Measurements from ENCODE around the gene ABCC4. TPM values are rescaled to one million over a fixed set of nuclear protein-coding genes. Genes with fewer than 3 reads are reported as not detected.

ABCC4 gene
- total RNA-seq, 1 donor = 11.8 TPM

DNA sequence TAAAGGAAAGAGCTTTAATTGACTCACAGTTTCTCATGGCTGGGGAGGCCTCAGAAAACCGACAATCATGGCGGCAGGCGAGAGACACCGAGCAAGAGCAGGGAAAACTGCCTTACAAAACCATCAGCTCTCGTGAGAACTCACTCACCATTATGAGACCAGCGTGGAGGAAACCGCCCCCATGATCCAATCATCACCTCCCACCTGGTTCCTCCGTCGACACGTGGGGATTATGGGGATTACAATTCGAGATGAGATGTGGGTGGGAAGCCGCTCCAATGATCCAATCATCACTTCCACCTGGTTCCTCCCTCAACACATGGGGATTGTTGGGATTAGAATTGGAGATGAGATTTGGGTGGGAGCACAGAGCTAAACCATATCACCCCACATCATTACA, 293.9 kb downstream of the ABCC4 start:
- H3K9me3 ChIP-seq (ENCODE audit: low read depth, low read length) = no peaks in the 10 kb centered on the region
- H3K4me3 ChIP-seq (ENCODE audit: low read length) = no peak overlapping the region
- peaks cover 8% of the 10 kb centered on the region for H3K27me3 ChIP-seq (ENCODE audit: insufficient read depth, low read length)
- H3K4me1 ChIP-seq (ENCODE audit: insufficient read depth, low read length) = no peaks in the 10 kb centered on the region

DNA sequence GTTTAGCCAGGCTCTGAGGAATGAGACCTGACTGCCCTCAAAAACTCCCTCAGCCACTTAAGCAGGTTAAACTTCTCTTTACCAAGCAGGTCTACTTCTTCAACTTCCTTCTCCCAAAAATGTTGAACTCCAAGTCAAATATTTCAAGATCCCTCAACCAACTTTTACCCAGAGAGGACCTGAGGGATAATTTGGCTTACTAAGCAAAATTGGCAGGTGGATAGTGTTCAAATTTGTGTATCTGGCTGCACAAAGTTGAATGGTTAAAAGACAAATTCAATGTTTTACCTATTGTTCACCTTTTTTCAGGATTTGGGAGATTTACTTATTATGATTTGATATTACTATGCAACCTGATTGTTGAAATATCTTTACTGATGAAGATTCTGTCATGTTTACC, 296.0 kb downstream of the ABCC4 start:
- Histone ChIP-seq H3K27me3 (ENCODE audit: insufficient read depth, low read length) (peaks cover 16% of the 10 kb centered on the region), H3K4me1 (ENCODE audit: insufficient read depth, low read length) (no peaks in the 10 kb centered on the region), H3K4me3 (ENCODE audit: low read length) (no peak overlapping the region), H3K9me3 (ENCODE audit: low read depth, low read length) (no peaks in the 10 kb centered on the region)

DNA sequence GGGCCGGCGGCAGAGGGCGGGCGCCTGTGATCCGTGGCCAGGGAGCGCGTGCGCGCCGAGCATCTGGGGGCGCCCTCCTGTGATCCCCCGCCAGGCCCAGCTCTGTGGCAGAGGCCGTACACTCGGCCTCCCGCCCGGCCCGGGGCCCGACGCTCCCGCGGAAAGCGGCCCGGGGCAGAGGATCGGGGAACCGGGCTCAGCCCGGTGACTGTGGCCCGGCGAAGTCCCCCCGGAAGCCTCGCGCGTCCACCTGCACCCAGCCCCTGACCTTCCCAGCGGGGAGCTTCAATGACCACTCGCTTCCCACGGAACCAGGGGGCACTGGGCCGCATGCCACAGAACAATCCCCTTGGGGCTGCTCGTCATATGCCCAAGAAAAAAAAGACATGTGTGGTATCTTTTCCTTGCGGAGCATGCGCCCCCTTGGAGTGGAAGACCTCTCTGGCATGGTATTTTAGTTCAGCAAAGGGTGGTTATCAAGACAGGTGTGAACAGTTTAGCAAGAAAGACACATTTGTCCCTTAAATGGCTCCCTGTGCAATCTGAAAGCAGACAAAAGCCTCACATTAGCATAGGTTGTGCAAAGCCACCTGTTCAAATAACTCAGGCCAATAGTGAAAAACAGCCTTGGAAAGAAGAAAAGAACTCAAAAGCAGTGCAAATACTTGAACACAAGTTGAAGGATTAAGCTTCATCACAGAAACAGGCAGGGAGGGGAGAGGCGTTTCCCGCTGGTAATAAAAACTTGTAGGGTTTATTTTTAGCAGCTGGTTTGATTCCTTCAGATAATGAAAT, 298.0 kb downstream of the ABCC4 start:
- H3K27me3 ChIP-seq (ENCODE audit: insufficient read depth, low read length) = peaks cover 16% of the 10 kb centered on the region

DNA sequence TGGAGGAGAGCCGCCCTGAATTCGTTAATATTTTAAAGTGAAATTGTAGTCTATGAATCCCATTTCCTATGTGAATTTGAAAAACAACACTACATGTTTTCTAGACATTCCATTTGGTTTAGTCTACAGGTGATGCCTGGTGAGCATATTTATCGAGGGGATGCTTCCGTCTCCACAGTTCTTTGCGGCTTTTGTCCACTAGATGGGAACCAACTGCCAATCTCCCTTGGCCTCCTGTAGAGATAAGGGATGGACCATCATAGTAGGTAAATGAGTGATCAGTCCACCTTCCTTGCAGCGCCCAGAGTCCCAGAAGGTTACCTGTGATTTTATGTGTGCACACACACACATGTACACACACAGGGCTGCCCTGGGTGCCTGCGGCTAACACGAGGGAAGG, 299.1 kb downstream of the ABCC4 start:
- H3K9me3 ChIP-seq (ENCODE audit: low read depth, low read length) = no peaks in the 10 kb centered on the region
- peaks cover 16% of the 10 kb centered on the region for H3K27me3 ChIP-seq (ENCODE audit: insufficient read depth, low read length)
- no peak overlapping the region for H3K4me3 ChIP-seq (ENCODE audit: low read length)
- no peaks in the 10 kb centered on the region for H3K4me1 ChIP-seq (ENCODE audit: insufficient read depth, low read length)

More for the DNA sequence above, 298.0 kb downstream of the ABCC4 start:
- no peaks in the 10 kb centered on the region for H3K9me3 ChIP-seq (ENCODE audit: low read depth, low read length)
- no peak overlapping the region for H3K4me3 ChIP-seq (ENCODE audit: low read length)
- H3K4me1 ChIP-seq (ENCODE audit: insufficient read depth, low read length) = no peaks in the 10 kb centered on the region

DNA sequence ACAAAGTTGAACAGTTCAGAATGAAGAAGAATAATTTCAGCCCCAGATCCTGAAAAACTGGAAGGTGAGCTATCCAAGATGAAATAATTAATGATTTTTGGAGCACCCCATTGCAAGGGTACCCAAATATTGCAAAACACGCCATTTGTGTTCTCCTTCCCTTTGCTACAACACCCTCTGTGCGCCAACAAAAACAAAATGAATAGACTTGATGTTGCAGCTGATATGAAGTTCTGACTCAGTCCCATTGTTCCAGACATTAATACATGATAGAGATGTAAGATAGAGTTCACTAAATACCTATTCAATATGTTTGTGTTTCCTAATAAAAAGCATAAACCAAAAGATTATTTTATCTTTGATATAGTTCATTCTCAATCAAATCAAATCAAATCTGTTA, 301.4 kb downstream of the ABCC4 start:
- Histone ChIP-seq H3K4me3 (ENCODE audit: low read length) (no peak overlapping the region), H3K4me1 (ENCODE audit: insufficient read depth, low read length) (no peaks in the 10 kb centered on the region), H3K27me3 (ENCODE audit: insufficient read depth, low read length) (peaks cover 16% of the 10 kb centered on the region), H3K9me3 (ENCODE audit: low read depth, low read length) (no peaks in the 10 kb centered on the region)

DNA sequence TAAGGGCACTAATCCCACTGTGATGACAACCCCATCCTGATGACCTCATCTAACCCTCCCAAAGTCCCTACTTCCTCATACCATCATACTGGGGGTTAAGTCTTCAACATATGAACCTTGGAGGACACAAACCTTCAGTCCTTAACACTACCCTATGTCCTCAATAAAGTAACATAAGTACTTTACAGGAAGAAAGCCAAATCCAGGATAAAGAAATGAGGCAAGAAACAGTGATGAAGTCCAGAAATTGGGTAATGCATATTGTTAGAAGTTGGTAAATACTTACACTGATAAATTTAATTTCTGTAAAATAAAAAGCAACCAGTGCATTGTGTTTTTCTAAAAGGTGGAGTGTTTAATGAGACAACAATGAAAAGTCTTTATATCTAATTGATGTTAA, 304.1 kb downstream of the ABCC4 start:
- H3K9me3 ChIP-seq (ENCODE audit: low read depth, low read length) = no peaks in the 10 kb centered on the region
- H3K4me3 ChIP-seq (ENCODE audit: low read length) = no peak overlapping the region
- H3K27me3 ChIP-seq (ENCODE audit: insufficient read depth, low read length) = peaks cover 6% of the 10 kb centered on the region
- H3K4me1 ChIP-seq (ENCODE audit: insufficient read depth, low read length) = no peaks in the 10 kb centered on the region

DNA sequence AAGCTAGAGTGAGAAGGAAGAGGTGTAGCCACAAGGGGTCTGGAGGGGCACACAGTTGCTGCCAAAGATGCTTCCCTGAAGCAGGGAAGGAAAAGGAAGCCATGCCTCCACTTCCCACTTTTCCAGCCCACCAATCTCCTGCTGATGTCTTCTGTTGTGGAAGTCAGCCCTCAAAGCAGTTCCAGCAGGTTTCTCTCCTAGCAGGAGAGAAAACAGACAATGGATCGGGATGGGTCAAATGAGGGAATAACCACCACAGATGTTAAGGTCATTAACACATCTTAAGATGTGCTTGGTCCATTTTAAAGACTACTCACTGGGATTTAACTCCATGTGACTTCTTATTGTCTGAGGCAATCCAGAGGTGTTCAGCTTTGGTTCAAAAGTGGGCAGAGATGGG, 304.8 kb downstream of the ABCC4 start:
- no peaks in the 10 kb centered on the region for H3K4me1 ChIP-seq (ENCODE audit: insufficient read depth, low read length)

DNA sequence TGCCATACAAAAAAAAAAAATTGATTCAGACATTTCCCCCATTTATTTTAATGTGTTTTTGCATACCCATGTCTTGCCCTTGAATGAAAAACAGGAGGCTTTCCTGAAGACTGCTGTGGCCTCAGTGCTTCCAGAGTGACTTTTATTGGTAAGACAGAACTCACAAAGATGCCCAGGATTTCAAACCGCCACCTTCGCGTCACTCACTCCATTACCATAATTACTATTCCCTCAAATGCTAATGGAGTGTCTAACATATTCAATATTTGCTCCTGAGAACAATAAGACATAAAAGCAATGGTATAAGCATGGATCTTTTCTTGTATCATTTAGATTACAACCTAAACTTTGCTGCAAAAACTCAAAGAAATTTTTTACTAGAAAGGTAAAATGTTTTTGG, 306.7 kb downstream of the ABCC4 start:
- Histone ChIP-seq H3K4me1 (ENCODE audit: insufficient read depth, low read length) (no peaks in the 10 kb centered on the region), H3K27me3 (ENCODE audit: insufficient read depth, low read length) (no peaks in the 10 kb centered on the region), H3K4me3 (ENCODE audit: low read length) (no peak overlapping the region), H3K9me3 (ENCODE audit: low read depth, low read length) (no peaks in the 10 kb centered on the region)

More for the DNA sequence above, 304.8 kb downstream of the ABCC4 start:
- Histone ChIP-seq H3K4me3 (ENCODE audit: low read length) (no peak overlapping the region), H3K27me3 (ENCODE audit: insufficient read depth, low read length) (peaks cover 2% of the 10 kb centered on the region), H3K9me3 (ENCODE audit: low read depth, low read length) (no peaks in the 10 kb centered on the region)

DNA sequence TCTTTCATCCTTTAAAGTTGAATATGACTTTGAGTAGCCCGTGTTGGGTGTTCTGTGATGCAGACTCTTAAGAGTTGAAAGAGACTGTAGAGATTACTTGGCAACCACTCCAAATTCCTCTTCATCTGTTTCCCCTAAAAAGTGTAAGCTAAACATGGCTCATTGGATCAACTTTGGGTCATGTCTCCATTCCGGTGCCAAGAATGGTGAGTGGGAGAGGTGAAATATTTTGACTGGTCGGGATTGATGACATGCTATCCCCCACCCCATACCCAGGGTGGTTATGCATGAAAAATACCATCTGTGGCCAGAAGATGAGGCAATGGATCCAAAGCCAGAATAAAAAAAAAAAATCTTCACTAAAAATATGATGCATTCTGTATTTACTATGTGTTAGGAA, 307.6 kb downstream of the ABCC4 start:
- Histone ChIP-seq H3K4me1 (ENCODE audit: insufficient read depth, low read length) (no peaks in the 10 kb centered on the region), H3K9me3 (ENCODE audit: low read depth, low read length) (no peaks in the 10 kb centered on the region), H3K27me3 (ENCODE audit: insufficient read depth, low read length) (no peaks in the 10 kb centered on the region), H3K4me3 (ENCODE audit: low read length) (no peak overlapping the region)

DNA sequence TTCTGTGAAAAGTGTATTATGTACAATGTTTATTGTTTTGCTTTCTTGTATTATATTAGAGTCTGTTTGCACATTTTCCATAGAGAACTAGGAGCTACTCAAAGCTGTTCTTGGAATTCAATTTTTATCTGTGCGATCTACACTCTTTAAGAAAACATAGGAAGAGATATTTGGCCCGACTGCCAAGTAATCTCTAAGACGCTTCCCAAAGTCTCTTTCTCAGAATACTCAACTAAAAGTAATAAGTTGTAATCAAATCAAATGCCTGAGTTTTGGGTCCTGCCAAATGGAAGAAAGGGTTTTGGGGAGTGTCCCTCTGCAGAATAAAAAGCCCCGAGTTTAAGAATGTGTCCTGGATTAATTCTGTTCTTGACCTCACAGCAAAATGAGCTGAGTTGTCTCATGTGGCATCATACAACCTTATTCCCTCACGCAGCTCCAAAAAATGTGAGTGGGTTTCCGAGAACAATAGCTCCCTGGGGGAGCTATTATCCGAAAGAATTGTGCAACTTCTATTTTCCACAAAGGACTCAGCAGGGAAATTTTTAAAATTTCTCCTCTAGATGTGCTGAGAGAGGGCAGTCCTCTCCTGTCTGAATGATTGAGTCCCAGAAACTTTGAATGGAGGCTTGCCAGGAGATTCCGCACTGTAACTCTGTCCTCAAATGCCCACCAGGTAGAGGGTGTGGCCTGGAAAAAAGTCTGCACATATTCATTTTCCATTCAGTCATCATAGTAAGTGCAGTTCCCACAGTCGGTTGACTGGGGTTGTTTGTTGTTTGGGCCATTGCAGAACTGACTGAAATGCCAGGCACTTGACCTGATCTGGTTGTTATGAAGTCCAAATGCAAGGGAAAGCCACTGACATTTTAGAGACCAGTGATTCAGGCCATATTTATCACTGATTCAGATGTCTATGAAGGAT, 309.0 kb downstream of the ABCC4 start:
- Histone ChIP-seq H3K9me3 (ENCODE audit: low read depth, low read length) (no peaks in the 10 kb centered on the region), H3K27me3 (ENCODE audit: insufficient read depth, low read length) (no peaks in the 10 kb centered on the region), H3K4me1 (ENCODE audit: insufficient read depth, low read length) (no peaks in the 10 kb centered on the region), H3K4me3 (ENCODE audit: low read length) (no peak overlapping the region)

DNA sequence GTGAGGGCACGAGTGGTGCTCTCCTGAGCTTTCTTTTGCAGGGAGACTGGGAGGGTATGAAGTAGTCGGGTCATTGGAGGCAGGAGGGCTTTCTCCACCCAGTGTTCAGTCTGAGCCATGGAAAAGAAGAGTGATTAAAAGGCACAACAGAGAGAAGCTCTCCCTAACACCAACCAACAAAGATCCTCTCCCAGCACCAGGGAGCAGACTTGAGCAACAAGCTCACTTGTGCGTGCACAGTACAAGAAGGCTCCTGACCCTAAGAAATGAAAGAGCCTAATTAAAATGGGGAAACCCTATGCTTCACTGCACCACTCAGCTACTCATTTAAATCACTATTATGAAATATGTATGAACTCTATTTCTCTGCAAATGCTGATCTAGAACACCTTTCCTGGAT, 312.6 kb downstream of the ABCC4 start:
- H3K4me1 ChIP-seq (ENCODE audit: insufficient read depth, low read length) = no peaks in the 10 kb centered on the region
- H3K9me3 ChIP-seq (ENCODE audit: low read depth, low read length) = no peaks in the 10 kb centered on the region
- no peak overlapping the region for H3K4me3 ChIP-seq (ENCODE audit: low read length)
- H3K27me3 ChIP-seq (ENCODE audit: insufficient read depth, low read length) = no peaks in the 10 kb centered on the region

DNA sequence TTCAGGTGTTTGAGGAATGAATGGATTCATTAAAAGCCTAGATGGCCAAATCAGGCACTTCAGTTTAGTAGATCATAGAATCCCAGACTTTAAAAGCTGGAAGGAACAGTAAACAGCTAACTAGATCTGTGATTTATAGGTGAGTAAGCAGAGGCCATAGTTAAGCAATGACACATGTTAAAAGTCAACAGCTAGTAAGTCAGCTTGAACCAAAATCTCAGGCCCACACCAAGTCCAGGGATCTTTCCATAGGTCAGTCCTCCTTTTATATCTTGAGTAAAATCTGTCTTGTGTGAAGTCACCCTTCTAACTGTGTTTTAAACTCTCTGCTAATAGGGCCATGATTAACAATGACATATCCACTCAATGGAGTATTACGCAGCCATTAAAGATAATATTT, 313.4 kb downstream of the ABCC4 start:
- Histone ChIP-seq H3K27me3 (ENCODE audit: insufficient read depth, low read length) (no peaks in the 10 kb centered on the region), H3K4me1 (ENCODE audit: insufficient read depth, low read length) (no peaks in the 10 kb centered on the region), H3K9me3 (ENCODE audit: low read depth, low read length) (no peaks in the 10 kb centered on the region), H3K4me3 (ENCODE audit: low read length) (no peak overlapping the region)

DNA sequence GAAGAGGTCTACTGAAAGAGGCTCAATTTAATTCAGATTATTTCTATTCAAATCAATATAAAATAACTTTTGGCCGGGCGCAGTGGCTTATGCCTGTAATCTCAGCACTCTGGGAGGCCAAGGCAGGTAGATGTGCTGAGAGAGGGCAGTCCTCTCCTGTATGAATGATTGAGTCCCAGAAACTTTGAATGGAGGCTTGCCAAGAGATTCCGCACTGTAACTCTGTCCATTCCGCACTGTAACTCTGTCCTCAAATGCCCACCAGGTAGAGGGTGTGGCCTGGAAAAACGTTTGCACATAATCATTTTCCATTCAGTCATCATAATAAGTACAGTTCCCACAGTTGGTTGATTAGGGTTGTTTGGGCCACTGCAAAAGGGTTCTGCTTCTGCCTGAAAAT, 314.2 kb downstream of the ABCC4 start:
- no peaks in the 10 kb centered on the region for H3K9me3 ChIP-seq (ENCODE audit: low read depth, low read length)
- H3K4me3 ChIP-seq (ENCODE audit: low read length) = no peak overlapping the region
- no peaks in the 10 kb centered on the region for H3K27me3 ChIP-seq (ENCODE audit: insufficient read depth, low read length)
- H3K4me1 ChIP-seq (ENCODE audit: insufficient read depth, low read length) = no peaks in the 10 kb centered on the region

DNA sequence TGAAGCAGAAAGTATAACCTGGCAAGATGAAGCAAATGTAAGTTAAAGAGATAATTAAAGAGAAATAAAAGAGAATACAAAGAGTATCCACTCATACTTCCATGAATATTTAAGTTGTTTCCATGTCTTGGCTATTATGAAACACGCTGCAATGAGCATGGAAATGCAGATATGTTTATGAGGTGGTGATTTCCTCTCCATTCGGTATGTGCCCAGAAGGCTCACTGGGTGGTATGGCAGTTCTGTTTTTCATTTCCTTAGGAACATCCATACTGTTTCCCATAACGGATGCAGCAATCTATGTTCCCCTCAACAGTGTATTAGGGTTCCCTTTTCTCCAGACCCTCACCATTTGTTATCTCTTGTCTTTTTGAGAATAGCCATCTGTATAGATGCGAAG, 316.3 kb downstream of the ABCC4 start:
- no peaks in the 10 kb centered on the region for H3K27me3 ChIP-seq (ENCODE audit: insufficient read depth, low read length)
- no peak overlapping the region for H3K4me3 ChIP-seq (ENCODE audit: low read length)
- H3K4me1 ChIP-seq (ENCODE audit: insufficient read depth, low read length) = no peaks in the 10 kb centered on the region
- H3K9me3 ChIP-seq (ENCODE audit: low read depth, low read length) = no peaks in the 10 kb centered on the region

DNA sequence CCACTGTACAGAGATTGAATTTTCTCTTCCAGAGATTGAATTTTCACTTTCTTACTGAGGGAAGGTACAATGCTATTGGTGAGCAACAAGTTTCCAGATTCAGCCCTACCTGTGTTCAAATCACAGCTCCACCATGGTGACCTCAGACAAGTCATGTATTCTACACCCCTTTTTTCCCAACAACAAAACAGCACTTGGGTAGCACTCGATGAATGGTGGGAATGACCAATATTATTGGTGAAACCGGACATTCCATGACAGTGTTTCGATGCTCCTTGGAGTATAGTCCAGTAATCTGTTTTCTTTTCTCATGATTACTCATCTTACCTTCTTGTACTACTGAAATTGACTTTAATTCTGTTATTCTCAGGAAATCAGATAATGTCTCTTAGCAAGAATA, 322.7 kb downstream of the ABCC4 start:
- Histone ChIP-seq H3K27me3 (ENCODE audit: insufficient read depth, low read length) (no peaks in the 10 kb centered on the region), H3K9me3 (ENCODE audit: low read depth, low read length) (no peaks in the 10 kb centered on the region), H3K4me3 (ENCODE audit: low read length) (no peak overlapping the region), H3K4me1 (ENCODE audit: insufficient read depth, low read length) (no peaks in the 10 kb centered on the region)
